ENCODE results near the gene LRRC14B.

Gene LRRC14B

GRCh38 chr5:176296-176823, 14.9 kb upstream of the LRRC14B start:
- DNase-seq: no peak

GRCh38 chr5:178110-178509, 13.2 kb upstream of the LRRC14B start:
- no peak for DNase-seq

- DNase-seq: no peak
Observed at GRCh38 chr5:179401-179800, 11.9 kb upstream of the LRRC14B start.

- no peak for DNase-seq
Observed at GRCh38 chr5:180286-180918, 10.9 kb upstream of the LRRC14B start.

GRCh38 chr5:181160-181559, 10.1 kb upstream of the LRRC14B start:
- no peak for DNase-seq

GRCh38 chr5:181566-181965, 9.7 kb upstream of the LRRC14B start:
- no peak for DNase-seq

- no peak for DNase-seq
Observed at GRCh38 chr5:182126-182525, 9.2 kb upstream of the LRRC14B start.

- no peak for DNase-seq
Observed at GRCh38 chr5:184471-184870, 6.8 kb upstream of the LRRC14B start.

GRCh38 chr5:185095-186070, 5.9 kb upstream of the LRRC14B start:
- DNase-seq: no peak

GRCh38 chr5:186091-187041, 4.9 kb upstream of the LRRC14B start:
- no peak for DNase-seq

GRCh38 chr5:187042-187431, 4.3 kb upstream of the LRRC14B start:
- DNase-seq: no peak

- no peak for DNase-seq
Observed at GRCh38 chr5:187617-188451, 3.5 kb upstream of the LRRC14B start.

GRCh38 chr5:188488-189481, 2.5 kb upstream of the LRRC14B start:
- DNase-seq: peak; percentile 92

- no peak for DNase-seq
Observed at GRCh38 chr5:189486-189885, 1.8 kb upstream of the LRRC14B start.

GRCh38 chr5:189976-190365, 1.3 kb upstream of the LRRC14B start:
- no peak for DNase-seq

GRCh38 chr5:190366-191035, 794 bp upstream of the LRRC14B start:
- peak; percentile 56 for DNase-seq

- DNase-seq: no peak
Observed at GRCh38 chr5:191949-192690, 825 bp downstream of the LRRC14B start.

- DNase-seq: no peak
Observed at GRCh38 chr5:192691-192969, 1.3 kb downstream of the LRRC14B start.

All from retina (tissue), 1 donor.